WERI-Rb-1 (cell line): ENCODE data around the gene C16orf89.
A peak's percentile ranks its signal among the peaks of the same experiment; 100 is the strongest.
"Not testable (repeated sequence)": the region's sequence is repeated elsewhere in the genome, so short reads cannot be mapped to it uniquely, and the experiment has no call there.

Source experiments
- DNase-seq: peaks from one replicate; pipeline ENCODE4 v3.0.0-alpha.2; 2020
- H3K27ac ChIP-seq: fragments of 250-450 bp; sonication (Bioruptor Pico); 2 replicates; pipeline ENCODE4 v1.5.1; 2020; ENCODE audit warnings: mild to moderate bottlenecking, moderate library complexity
- H3K27me3 ChIP-seq: fragments of 250-450 bp; sonication (Bioruptor Pico); 2 replicates; pipeline ENCODE4 v1.5.1; 2021; ENCODE audit warnings: mild to moderate bottlenecking, low read depth, moderate library complexity; ENCODE audit not compliant: insufficient read depth, severe bottlenecking
- H3K36me3 ChIP-seq: fragments of 250-450 bp; sonication (Bioruptor Pico); 2 replicates; pipeline ENCODE4 v1.5.1; 2020; ENCODE audit warnings: mild to moderate bottlenecking, moderate library complexity
- H3K4me3 ChIP-seq: 2 replicates; pipeline ENCODE4 v1.5.1; 2011; ENCODE audit warnings: low read depth, mild to moderate bottlenecking, control low read depth, low read length
- H3K9me3 ChIP-seq: fragments of 250-450 bp; sonication (Bioruptor Pico); 2 replicates; pipeline ENCODE4 v1.5.1; 2021; ENCODE audit warnings: mild to moderate bottlenecking, moderate library complexity; ENCODE audit not compliant: severe bottlenecking
- TF ChIP-seq, protein P1 (sequence below): IDR thresholded peaks from 2 replicates; pipeline ENCODE4 v1.5.1; 2011; ENCODE audit warnings: low read depth, mild to moderate bottlenecking, control low read depth, inconsistent platforms, low read length

The C16orf89 gene, protein sequence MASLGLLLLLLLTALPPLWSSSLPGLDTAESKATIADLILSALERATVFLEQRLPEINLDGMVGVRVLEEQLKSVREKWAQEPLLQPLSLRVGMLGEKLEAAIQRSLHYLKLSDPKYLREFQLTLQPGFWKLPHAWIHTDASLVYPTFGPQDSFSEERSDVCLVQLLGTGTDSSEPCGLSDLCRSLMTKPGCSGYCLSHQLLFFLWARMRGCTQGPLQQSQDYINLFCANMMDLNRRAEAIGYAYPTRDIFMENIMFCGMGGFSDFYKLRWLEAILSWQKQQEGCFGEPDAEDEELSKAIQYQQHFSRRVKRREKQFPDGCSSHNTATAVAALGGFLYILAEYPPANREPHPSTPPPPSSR

GRCh38 chr16:5065813-5066212 lies at the start of gene C16orf89:
Gene C16orf89, minus strand, starts transcription at chr16:5065956. Its CDS starts 48 bp downstream, at chr16:5065908.
- Histone ChIP-seq H3K36me3 (no peaks in the 10 kb centered on the region), H3K4me3 (no peak within 1 kb of the TSS), H3K27ac (no peak within 1 kb of the TSS), H3K27me3 (no peaks in the 10 kb centered on the region), H3K9me3 (no peaks in the 10 kb centered on the region)
- TF ChIP-seq, protein P1, sequence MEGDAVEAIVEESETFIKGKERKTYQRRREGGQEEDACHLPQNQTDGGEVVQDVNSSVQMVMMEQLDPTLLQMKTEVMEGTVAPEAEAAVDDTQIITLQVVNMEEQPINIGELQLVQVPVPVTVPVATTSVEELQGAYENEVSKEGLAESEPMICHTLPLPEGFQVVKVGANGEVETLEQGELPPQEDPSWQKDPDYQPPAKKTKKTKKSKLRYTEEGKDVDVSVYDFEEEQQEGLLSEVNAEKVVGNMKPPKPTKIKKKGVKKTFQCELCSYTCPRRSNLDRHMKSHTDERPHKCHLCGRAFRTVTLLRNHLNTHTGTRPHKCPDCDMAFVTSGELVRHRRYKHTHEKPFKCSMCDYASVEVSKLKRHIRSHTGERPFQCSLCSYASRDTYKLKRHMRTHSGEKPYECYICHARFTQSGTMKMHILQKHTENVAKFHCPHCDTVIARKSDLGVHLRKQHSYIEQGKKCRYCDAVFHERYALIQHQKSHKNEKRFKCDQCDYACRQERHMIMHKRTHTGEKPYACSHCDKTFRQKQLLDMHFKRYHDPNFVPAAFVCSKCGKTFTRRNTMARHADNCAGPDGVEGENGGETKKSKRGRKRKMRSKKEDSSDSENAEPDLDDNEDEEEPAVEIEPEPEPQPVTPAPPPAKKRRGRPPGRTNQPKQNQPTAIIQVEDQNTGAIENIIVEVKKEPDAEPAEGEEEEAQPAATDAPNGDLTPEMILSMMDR: no peak
- DNase-seq: no peak

GRCh38 chr16:5110933-5111332 lies 45.2 kb upstream of the C16orf89 start:
- not testable (repeated sequence) for H3K36me3 ChIP-seq, H3K9me3 ChIP-seq, H3K4me3 ChIP-seq, DNase-seq, H3K27me3 ChIP-seq, H3K27ac ChIP-seq

GRCh38 chr16:5108505-5109158 lies 42.9 kb upstream of the C16orf89 start:
- Histone ChIP-seq H3K4me3 (no peak overlapping the region), H3K27ac (no peak overlapping the region), H3K9me3 (no peaks in the 10 kb centered on the region), H3K36me3 (no peaks in the 10 kb centered on the region), H3K27me3 (no peaks in the 10 kb centered on the region)
- TF ChIP-seq, protein P1: no peak
- DNase-seq: no peak

- H3K9me3 ChIP-seq, H3K4me3 ChIP-seq, H3K27me3 ChIP-seq, DNase-seq, H3K36me3 ChIP-seq: not testable (repeated sequence)
- H3K27ac ChIP-seq: peak overlapping the region; percentile 54
Measured at GRCh38 chr16:5105039-5105438, 39.3 kb upstream of the C16orf89 start.

DNA sequence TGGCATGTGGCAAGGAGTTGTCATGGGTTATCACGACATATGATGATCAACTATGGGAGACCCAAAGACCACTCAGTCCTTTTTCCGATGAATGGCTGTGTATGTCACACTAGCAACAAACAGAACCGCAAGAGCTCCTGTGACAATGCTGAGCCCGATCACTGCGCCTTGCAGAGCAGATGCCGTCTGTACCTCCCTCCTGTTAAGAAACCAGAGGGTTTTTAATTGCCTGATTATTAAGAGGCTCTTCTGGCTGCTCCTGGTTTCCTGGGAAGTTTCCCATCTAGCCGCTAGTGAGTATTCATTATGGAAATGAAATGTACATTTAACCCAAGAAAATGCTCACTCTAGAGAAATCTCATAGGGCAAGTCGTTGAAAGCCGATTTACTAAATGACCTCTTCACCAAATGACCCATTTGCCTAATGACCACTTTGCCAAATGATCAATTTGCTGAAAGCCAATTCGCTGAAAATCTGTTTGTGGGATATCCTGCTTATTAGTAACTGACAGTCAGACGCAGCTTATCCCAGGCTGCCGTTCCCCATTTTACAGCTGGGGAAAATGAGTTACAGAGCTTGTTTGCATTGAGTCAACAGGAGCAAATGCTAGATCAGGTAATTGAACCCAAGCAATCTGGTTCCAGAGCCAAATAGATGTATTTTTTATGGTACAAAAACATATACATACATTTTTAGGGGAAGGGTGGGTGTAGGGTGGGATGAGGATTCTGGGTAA lies 37.7 kb upstream of the C16orf89 start:
- not testable (repeated sequence) for H3K27me3 ChIP-seq, H3K36me3 ChIP-seq, H3K9me3 ChIP-seq, H3K4me3 ChIP-seq
- peak; percentile 84 for DNase-seq
- H3K27ac ChIP-seq: peak overlapping the region; percentile 80

GRCh38 chr16:5099174-5099573 lies 33.4 kb upstream of the C16orf89 start:
- H3K27ac ChIP-seq, H3K9me3 ChIP-seq, H3K36me3 ChIP-seq, DNase-seq, H3K27me3 ChIP-seq: not testable (repeated sequence)
- H3K4me3 ChIP-seq: 0 out of 2 replicates have a peak overlapping the region, but pooled peaks have one; percentile 14

- Histone ChIP-seq H3K27ac (peak overlapping the region; percentile 63), H3K4me3 (peak overlapping the region; percentile 65)
- peak; percentile 69 for DNase-seq
- not testable (repeated sequence) for H3K9me3 ChIP-seq, H3K27me3 ChIP-seq, H3K36me3 ChIP-seq
Measured at GRCh38 chr16:5098221-5099159, 32.7 kb upstream of the C16orf89 start.
